Heart left ventricle (tissue), 16 donors: Measurements from ENCODE around the gene RAP1GDS1. TPM values are rescaled to one million over a fixed set of nuclear protein-coding genes. Genes with fewer than 3 reads are reported as not detected.

Experiments used
- ATAC-seq, 4 donors: fragments of 200-7000 bp; cut with Tn5 transposase; one replicate each; pipeline ENCODE4 v1.9.1; 2020 to 2022; ENCODE audit warnings: moderate library complexity in 4 of 4, mild to moderate bottlenecking in 3 of 4, moderate number of reproducible peaks in 1 of 4
- DNase-seq, 5 donors: peaks; one replicate each; pipeline ENCODE4 v3.0.0-alpha.2; 2020
- H3K27ac ChIP-seq, 12 donors: fragments of 200-600 bp; sonication (generic) in 4 of 12; one replicate each; pipeline versions ENCODE4 v1.5.0 to v1.8.0; 2016 to 2022; ENCODE audit warnings: mild to moderate bottlenecking in 2 of 12
- H3K27me3 ChIP-seq, 9 donors: fragments of 200-600 bp; sonication (generic) in 2 of 9; one replicate each; pipeline versions ENCODE4 v1.5.1 to v1.8.0; 2016 to 2022; ENCODE audit warnings: mild to moderate bottlenecking in 3 of 9
- H3K36me3 ChIP-seq, 9 donors: fragments of 200-600 bp; sonication (generic) in 2 of 9; one replicate each; pipeline versions ENCODE4 v1.5.0 to v1.8.0; 2018 to 2022; ENCODE audit warnings: mild to moderate bottlenecking in 2 of 9
- H3K4me1 ChIP-seq, 12 donors: fragments of 200-600 bp; sonication (generic) in 4 of 12; one replicate each; pipeline versions ENCODE4 v1.5.0 to v1.8.0; 2016 to 2022; ENCODE audit warnings: mild to moderate bottlenecking in 3 of 12
- H3K4me3 ChIP-seq, 12 donors: fragments of 200-600 bp; sonication (generic) in 4 of 12; one replicate each; pipeline versions ENCODE4 v1.5.0 to v1.8.0; 2017 to 2022; ENCODE audit warnings: mild to moderate bottlenecking in 9 of 12, moderate library complexity in 4 of 12
- H3K9me3 ChIP-seq, 12 donors: fragments of 200-600 bp; sonication (generic) in 4 of 12; one replicate each; pipeline versions ENCODE4 v1.5.0 to v1.8.0; 2016 to 2022; ENCODE audit warnings: mild to moderate bottlenecking in 1 of 12
- CTCF ChIP-seq, 12 donors: fragments of 200-600 bp; sonication (generic) in 4 of 12; IDR thresholded peaks; one replicate each; pipeline versions ENCODE4 v1.5.0 to v1.8.0; 2018 to 2022; ENCODE audit warnings: antibody characterized with exemption in 12 of 12, mild to moderate bottlenecking in 5 of 12
- POLR2A ChIP-seq, 2 donors: fragments of 450-650 bp; IDR thresholded peaks; one replicate each; pipeline ENCODE4 v1.6.1; 2017; ENCODE audit warnings: antibody characterized with exemption in 2 of 2, mild to moderate bottlenecking in 2 of 2, moderate library complexity in 2 of 2
- WGBS, 4 donors: extraction: QIAGEN DNeasy Blood & Tissue Kit in 2 of 4; methylation state at CpG; one replicate each; pipeline versions ENCODE4 v1.1.5 to v1.1.7; 2013 to 2018; 5-methylcytosine and 5-hydroxymethylcytosine counted together
- intact Hi-C, 10 donors: fragments of 100-400 bp; cut with DNase I; formaldehyde crosslinking; loops; one replicate each; pipeline versions ENCODE4 v1.11.1 to v1.14.2; 2022
- polyA plus RNA-seq, 2 donors: library from polyadenylated mRNA; stranded (reverse); fragments of 200-250 nt; gene quantifications; one replicate each; pipeline ENCODE4 v1.2.3, GENCODE V29; 2013
- total RNA-seq, 9 donors: library from RNA; depleted of rRNA in 2 of 9; stranded (reverse); fragments of >200 nt in 2 of 9; fragmentation: NEBNext Ultra II Directional in 3 of 9; extraction: Animal tissue kit (Norgen Biotek cat#: 25700) in 3 of 9; gene quantifications; one replicate each; pipeline versions ENCODE4 v1.1.0 to v1.2.4, GENCODE V29; 2016 to 2023
- donor health status: ischemic (EF 13 %, LVEDD 7.1; RV severe dilation, severe dysfunction).
- donor health status: healthy with polysubstance abuse.
- donor health status: DM: no; HTN: yes; CAD: no.
- donor health status: DM: no; HTN: no; CAD: no.
- donor health status: ischemic (EF 25% LVEDD 6.9; RV normal size, moderate dysfunction).
- donor health status: ischemic (EF 25% LVEDD 5.7; RV mildly dilated, moderate dysfunction).
- donor health status: healthy.
- donor health status: DM: yes; HTN: yes; CAD: no.
- donor health status: ischemic (EF 35%, LVEDD 5.7; RV mildly dilated, moderate dysfunction).
- donor health status: nonischemic (EF 11% LVEDD 7.7; RV severe dilation, severe dysfunction).
- donor health status: DM: yes; HTN: yes; CAD: no.
- donor health status: PGD.
- donor health status: ischemic (EF 29% LVEDD 5.4; RV normal size, mild dysfunction).
- donor health status: nonischemic (EF 23%, LVEDD 6.1; RV moderate dilation, normal function).

Gene RAP1GDS1
- total and polyA plus RNA-seq, 11 donors, result 4.2 to 26.6 (median 12.5) TPM

GRCh38 chr4:98385831-98386230 lies 124.6 kb downstream of the RAP1GDS1 start:
- H3K27ac ChIP-seq, result no peak overlapping the region
- H3K9me3 ChIP-seq, result no peaks in the 10 kb centered on the region
- no peak for ATAC-seq
- no peak for DNase-seq
- no peaks in the 10 kb centered on the region for H3K36me3 ChIP-seq
- WGBS, 4 donors, result 84 to 90% (median 86%) methylated on average over 2 of the region's 2 CpGs
- no peaks in the 10 kb centered on the region for H3K4me1 ChIP-seq
- no peaks in the 10 kb centered on the region for H3K27me3 ChIP-seq
- intact Hi-C loops, result no loop called here
- no peak overlapping the region for H3K4me3 ChIP-seq
- TF ChIP-seq POLR2A (IDR thresholded peaks at IDR 0.05), result no peak
- TF ChIP-seq CTCF (IDR thresholded peaks at IDR 0.05), result no peak

- Histone ChIP-seq H3K36me3 (peaks cover 0 to 8% (median 0%) of the 10 kb centered on the region in 9 donors), H3K9me3 (no peaks in the 10 kb centered on the region), H3K4me3 (no peak overlapping the region), H3K4me1 (no peaks in the 10 kb centered on the region), H3K27me3 (no peaks in the 10 kb centered on the region), H3K27ac (no peak overlapping the region)
- no peak for TF ChIP-seq POLR2A (IDR thresholded peaks at IDR 0.05)
- TF ChIP-seq CTCF (IDR thresholded peaks at IDR 0.05), result no peak
- intact Hi-C loops, result no loop called here
- WGBS, 4 donors, result 91 to 94% (median 93%) methylated on average over 5 of the region's 5 CpGs
- DNase-seq (no peak), ATAC-seq (no peak)
These were observed 126.3 kb downstream of the RAP1GDS1 start for GRCh38 chr4:98387345-98388026.

- Histone ChIP-seq H3K9me3 (no peaks in the 10 kb centered on the region), H3K27me3 (no peaks in the 10 kb centered on the region), H3K4me3 (no peak overlapping the region), H3K27ac (no peak overlapping the region), H3K36me3 (peaks cover 0 to 13% (median 0%) of the 10 kb centered on the region in 9 donors), H3K4me1 (no peaks in the 10 kb centered on the region)
- DNase-seq (no peak), ATAC-seq (no peak)
- intact Hi-C loops, result no loop called here
- TF ChIP-seq CTCF (IDR thresholded peaks at IDR 0.05), result no peak
- 96 to 100% (median 98%) methylated on average over 1 of the region's 1 CpG for WGBS, 4 donors
These were observed 132.9 kb downstream of the RAP1GDS1 start for GRCh38 chr4:98394134-98394533.

- no peak for ATAC-seq
- Histone ChIP-seq H3K27me3 (no peaks in the 10 kb centered on the region), H3K36me3 (peaks cover 0 to 4% (median 0%) of the 10 kb centered on the region in 9 donors), H3K27ac (no peak overlapping the region), H3K9me3 (peaks cover 0 to 6% (median 0%) of the 10 kb centered on the region in 12 donors), H3K4me3 (no peak overlapping the region), H3K4me1 (no peaks in the 10 kb centered on the region)
- no peak for DNase-seq
- WGBS, 4 donors, result 97 to 100% (median 100%) methylated on average over 1 of the region's 1 CpG
- TF ChIP-seq POLR2A (IDR thresholded peaks at IDR 0.05) (no peak), CTCF (IDR thresholded peaks at IDR 0.05) (no peak)
- intact Hi-C loops, result no loop called here
These were observed 138.7 kb downstream of the RAP1GDS1 start for GRCh38 chr4:98399915-98400314.
